HCT116 (cell line): Measurements from ENCODE around the gene USP2. TPM values are rescaled to one million over a fixed set of nuclear protein-coding genes. Genes with fewer than 3 reads are reported as not detected.
"Not testable (repeated sequence)": the region's sequence is repeated elsewhere in the genome, so short reads cannot be mapped to it uniquely, and the experiment has no call there.

ENCODE experiments used
- ATAC-seq: fragments of 200-7000 bp; cut with Tn5 transposase; 2 replicates; pipeline ENCODE4 v1.9.1; 2020; ENCODE audit warnings: mild to moderate bottlenecking, moderate library complexity
- BruUV-seq: library from RNA; stranded (reverse); fragments of 400-500 nt; replicated peaks from 2 replicates; lab custom pipeline; 2021; lab: Mats Ljungman, UMichigan
- CTCF ChIA-PET: fragments of 300-600 bp; sonication (Branson Sonifier 250); formaldehyde crosslinking; loops from one replicate; lab custom pipeline; 2021; ENCODE audit warnings: antibody characterized with exemption; lab: Charles Lee
- POLR2A ChIA-PET: fragments of 300-600, 350-600 bp; sonication (Branson Sonifier 250); formaldehyde crosslinking; loops from one replicate; lab custom pipeline; 2021; ENCODE audit warnings: antibody characterized with exemption; lab: Charles Lee
- RAD21 ChIA-PET, 2 experiments: fragments of 300-600 bp; sonication (Branson Sonifier 250); formaldehyde crosslinking; loops; one replicate each; lab custom pipeline; 2023; ENCODE audit warnings: low total read pairs in 2 of 2; ENCODE audit not compliant: uncharacterized antibody in 2 of 2, unreplicated experiment in 2 of 2, low non-redundant PET in 1 of 2; lab: Charles Lee
- DNase-seq: peaks from one replicate; pipeline ENCODE4 v3.0.0-alpha.2; 2010; ENCODE audit warnings: low read depth, low spot score
- H2AFZ ChIP-seq: fragments of 200-600 bp; shearing (Covaris generic), sonication (generic); 2 replicates; pipeline ENCODE4 v1.6.1; 2017; ENCODE audit warnings: low read depth, mixed run types, mixed read lengths, antibody characterized with exemption, low read length; ENCODE audit not compliant: poor library complexity, severe bottlenecking
- H3K27ac ChIP-seq: 2 replicates; pipeline ENCODE4 v1.5.1; 2012; ENCODE audit warnings: low read depth, low read length
- H3K27me3 ChIP-seq: fragments of 200-600 bp; sonication (generic); 2 replicates; pipeline ENCODE4 v1.6.1; 2016; ENCODE audit warnings: mixed run types, low read length, mixed read lengths; ENCODE audit not compliant: insufficient read depth
- H3K36me3 ChIP-seq, 2 experiments: fragments of 200-500 bp in 1 of 2; fragments of 200-600 bp in 1 of 2; sonication (Bioruptor generic) in 1 of 2; sonication (generic) in 1 of 2; 2 replicates each; pipeline versions ENCODE4 v1.5.1 to v1.6.1; 2014 to 2016; ENCODE audit warnings: low read length in 2 of 2, inconsistent platforms in 1 of 2, mixed read lengths in 1 of 2, mixed run types in 1 of 2; ENCODE audit not compliant: insufficient read depth in 2 of 2, control insufficient read depth in 1 of 2
- H3K4me1 ChIP-seq, 2 experiments: fragments of 200-600 bp in 1 of 2; sonication (generic) in 1 of 2; 2 replicates each; pipeline versions ENCODE4 v1.5.1 to v1.6.1; 2012 to 2017; ENCODE audit warnings: low read length in 2 of 2, inconsistent platforms in 1 of 2, mild to moderate bottlenecking in 1 of 2, mixed read lengths in 1 of 2, mixed run types in 1 of 2, moderate library complexity in 1 of 2; ENCODE audit not compliant: insufficient read depth in 2 of 2, control insufficient read depth in 1 of 2
- H3K4me2 ChIP-seq: fragments of 200-600 bp; sonication (generic); 2 replicates; pipeline ENCODE4 v1.6.1; 2017; ENCODE audit warnings: mixed run types, low read length, mixed read lengths
- H3K4me3 ChIP-seq, 2 experiments: fragments of 200-600 bp in 1 of 2; sonication (generic) in 1 of 2; replicated peaks in 1 of 2; 2 replicates each; pipeline ENCODE4 v1.5.1; 2011 to 2016; ENCODE audit warnings: low read length in 2 of 2, control low read depth in 1 of 2, low read depth in 1 of 2, mild to moderate bottlenecking in 1 of 2, mixed read lengths in 1 of 2, mixed run types in 1 of 2
- H3K79me2 ChIP-seq: fragments of 200-600 bp; sonication (generic); 2 replicates; pipeline ENCODE4 v1.6.1; 2017; ENCODE audit warnings: mild to moderate bottlenecking, mixed run types, low read length, moderate library complexity, mixed read lengths; ENCODE audit not compliant: insufficient read depth
- H3K9ac ChIP-seq: fragments of 200-600 bp; sonication (generic); 2 replicates; pipeline ENCODE4 v1.6.1; 2016; ENCODE audit warnings: low read length, mixed read lengths
- H3K9me2 ChIP-seq: fragments of 200-600 bp; sonication (generic), shearing (Covaris generic); 2 replicates; pipeline ENCODE4 v1.6.1; 2017; ENCODE audit warnings: mixed run types, mild to moderate bottlenecking, moderate library complexity; ENCODE audit not compliant: insufficient read depth
- H3K9me3 ChIP-seq, 2 experiments: fragments of 200-500 bp in 1 of 2; fragments of 200-600 bp in 1 of 2; sonication (Bioruptor generic) in 1 of 2; sonication (generic) in 1 of 2; 2 replicates each; pipeline ENCODE4 v1.6.1; 2014 to 2017; ENCODE audit warnings: low read length in 2 of 2, mixed read lengths in 2 of 2, inconsistent platforms in 1 of 2, low read depth in 1 of 2, mild to moderate bottlenecking in 1 of 2, mixed run types in 1 of 2, moderate library complexity in 1 of 2; ENCODE audit not compliant: control insufficient read depth in 1 of 2, insufficient read depth in 1 of 2
- H4K20me1 ChIP-seq: fragments of 200-600 bp; sonication (generic), shearing (Covaris generic); 2 replicates; pipeline ENCODE4 v1.6.1; 2017; ENCODE audit warnings: mixed run types, mild to moderate bottlenecking, moderate library complexity; ENCODE audit not compliant: insufficient read depth
- EZH2phosphoT487 ChIP-seq: fragments of 200-600 bp; IDR thresholded peaks from 2 replicates; pipeline ENCODE4 v1.6.1; 2018; ENCODE audit warnings: antibody characterized with exemption, borderline replicate concordance
- ZFX ChIP-seq: fragments of 450-650 bp; IDR thresholded peaks from 2 replicates; pipeline ENCODE4 v1.6.1; 2017
- ZNF274 ChIP-seq: fragments of 200-500 bp; sonication (Bioruptor generic); IDR thresholded peaks from 2 replicates; pipeline ENCODE4 v1.6.1; 2014; ENCODE audit warnings: mild to moderate bottlenecking, low read depth, low read length, inconsistent platforms
- intact Hi-C: fragments of 100-400 bp; cut with micrococcal nuclease; formaldehyde crosslinking; loops from 2 replicates; pipeline ENCODE4 v1.10.0; 2022
- total RNA-seq: library from RNA; stranded (reverse); gene quantifications from one replicate; pipeline ENCODE4 v1.2.1, GENCODE V29; 2021; ENCODE audit not compliant: unreplicated experiment

USP2 gene
- total RNA-seq, 1 experiment from 2014 or later: 5.0 TPM

- no peaks in the 10 kb centered on the region for H3K27me3 ChIP-seq
- H3K9me3 ChIP-seq: peaks cover 0 to 4% of the 10 kb centered on the region in 2 experiments; a peak in 1 of 4 replicates
- ATAC-seq (no peak), DNase-seq (no peak)
- no peaks in the 10 kb centered on the region for H3K4me1 ChIP-seq
- POLR2A ChIA-PET: no interaction called here
- H3K4me2 ChIP-seq: no peak overlapping the region
- intact Hi-C loops: no loop called here
- no peak for TF ChIP-seq ZFX
- TF ChIP-seq EZH2phosphoT487: no peak
- no peak for TF ChIP-seq ZNF274
- H3K4me3 ChIP-seq: no peak overlapping the region
- H3K9ac ChIP-seq: no peak overlapping the region
- CTCF ChIA-PET: interaction anchor here (1.5 kb wide), 1 partner anchor 68 kb away, joined by 3 read pairs; no protein-coding TSS in a partner anchor
- H2AFZ ChIP-seq: no peak overlapping the region
- H3K9me2 ChIP-seq: no peaks in the 10 kb centered on the region
- H3K36me3 ChIP-seq: 0 out of 4 replicates have a peak, but pooled peaks cover 0 to 2% of the 10 kb centered on the region in 2 experiments
- no peaks in the 10 kb centered on the region for H4K20me1 ChIP-seq
- RAD21 ChIA-PET: no interaction called here
- no TSS peak for BruUV-seq
- no peaks in the 10 kb centered on the region for H3K79me2 ChIP-seq
- no peak overlapping the region for H3K27ac ChIP-seq
Observed at GRCh38 chr11:119406005-119406404, 24.5 kb upstream of the USP2 start.

GRCh38 chr11:119405448-119405847 lies 24.0 kb upstream of the USP2 start:
- H3K9me2 ChIP-seq: not testable (repeated sequence)

More at GRCh38 chr11:119405448-119405847, 24.0 kb upstream of the USP2 start:
- H3K4me2 ChIP-seq, H3K36me3 ChIP-seq, H3K9me3 ChIP-seq, H3K27ac ChIP-seq, H3K27me3 ChIP-seq, H2AFZ ChIP-seq, intact Hi-C loops, H3K9ac ChIP-seq, H3K4me3 ChIP-seq, ATAC-seq, H4K20me1 ChIP-seq, POLR2A ChIA-PET, RAD21 ChIA-PET, H3K4me1 ChIP-seq, H3K79me2 ChIP-seq, BruUV-seq, DNase-seq: not testable (repeated sequence)
- CTCF ChIA-PET: interaction anchor here (1.0 to 1.5 kb wide), 2 partner anchors 16 to 67 kb away, joined by 3 read pairs; no protein-coding TSS in a partner anchor
